HCT116 (cell line): ENCODE data around the gene STK32B. TPM values are rescaled to one million over a fixed set of nuclear protein-coding genes. Genes with fewer than 3 reads are reported as not detected.

ENCODE experiments used
- ATAC-seq: fragments of 200-7000 bp; cut with Tn5 transposase; 2 replicates; pipeline ENCODE4 v1.9.1; 2020; ENCODE audit warnings: mild to moderate bottlenecking, moderate library complexity
- BruUV-seq: library from RNA; stranded (reverse); fragments of 400-500 nt; replicated peaks from 2 replicates; lab custom pipeline; 2021; lab: Mats Ljungman, UMichigan
- CTCF ChIA-PET: fragments of 300-600 bp; sonication (Branson Sonifier 250); formaldehyde crosslinking; loops from one replicate; lab custom pipeline; 2021; ENCODE audit warnings: antibody characterized with exemption; lab: Charles Lee
- POLR2A ChIA-PET: fragments of 300-600, 350-600 bp; sonication (Branson Sonifier 250); formaldehyde crosslinking; loops from one replicate; lab custom pipeline; 2021; ENCODE audit warnings: antibody characterized with exemption; lab: Charles Lee
- RAD21 ChIA-PET, 2 experiments: fragments of 300-600 bp; sonication (Branson Sonifier 250); formaldehyde crosslinking; loops; one replicate each; lab custom pipeline; 2023; ENCODE audit warnings: low total read pairs in 2 of 2; ENCODE audit not compliant: uncharacterized antibody in 2 of 2, unreplicated experiment in 2 of 2, low non-redundant PET in 1 of 2; lab: Charles Lee
- DNase-seq: peaks from one replicate; pipeline ENCODE4 v3.0.0-alpha.2; 2010; ENCODE audit warnings: low read depth, low spot score
- H2AFZ ChIP-seq: fragments of 200-600 bp; shearing (Covaris generic), sonication (generic); 2 replicates; pipeline ENCODE4 v1.6.1; 2017; ENCODE audit warnings: low read depth, mixed run types, mixed read lengths, antibody characterized with exemption, low read length; ENCODE audit not compliant: poor library complexity, severe bottlenecking
- H3K27ac ChIP-seq: 2 replicates; pipeline ENCODE4 v1.5.1; 2012; ENCODE audit warnings: low read depth, low read length
- H3K27me3 ChIP-seq: fragments of 200-600 bp; sonication (generic); 2 replicates; pipeline ENCODE4 v1.6.1; 2016; ENCODE audit warnings: mixed run types, low read length, mixed read lengths; ENCODE audit not compliant: insufficient read depth
- H3K36me3 ChIP-seq, 2 experiments: fragments of 200-500 bp in 1 of 2; fragments of 200-600 bp in 1 of 2; sonication (Bioruptor generic) in 1 of 2; sonication (generic) in 1 of 2; 2 replicates each; pipeline versions ENCODE4 v1.5.1 to v1.6.1; 2014 to 2016; ENCODE audit warnings: low read length in 2 of 2, inconsistent platforms in 1 of 2, mixed read lengths in 1 of 2, mixed run types in 1 of 2; ENCODE audit not compliant: insufficient read depth in 2 of 2, control insufficient read depth in 1 of 2
- H3K4me1 ChIP-seq, 2 experiments: fragments of 200-600 bp in 1 of 2; sonication (generic) in 1 of 2; 2 replicates each; pipeline versions ENCODE4 v1.5.1 to v1.6.1; 2012 to 2017; ENCODE audit warnings: low read length in 2 of 2, inconsistent platforms in 1 of 2, mild to moderate bottlenecking in 1 of 2, mixed read lengths in 1 of 2, mixed run types in 1 of 2, moderate library complexity in 1 of 2; ENCODE audit not compliant: insufficient read depth in 2 of 2, control insufficient read depth in 1 of 2
- H3K4me2 ChIP-seq: fragments of 200-600 bp; sonication (generic); 2 replicates; pipeline ENCODE4 v1.6.1; 2017; ENCODE audit warnings: mixed run types, low read length, mixed read lengths
- H3K4me3 ChIP-seq, 2 experiments: fragments of 200-600 bp in 1 of 2; sonication (generic) in 1 of 2; replicated peaks in 1 of 2; 2 replicates each; pipeline ENCODE4 v1.5.1; 2011 to 2016; ENCODE audit warnings: low read length in 2 of 2, control low read depth in 1 of 2, low read depth in 1 of 2, mild to moderate bottlenecking in 1 of 2, mixed read lengths in 1 of 2, mixed run types in 1 of 2
- H3K79me2 ChIP-seq: fragments of 200-600 bp; sonication (generic); 2 replicates; pipeline ENCODE4 v1.6.1; 2017; ENCODE audit warnings: mild to moderate bottlenecking, mixed run types, low read length, moderate library complexity, mixed read lengths; ENCODE audit not compliant: insufficient read depth
- H3K9ac ChIP-seq: fragments of 200-600 bp; sonication (generic); 2 replicates; pipeline ENCODE4 v1.6.1; 2016; ENCODE audit warnings: low read length, mixed read lengths
- H3K9me2 ChIP-seq: fragments of 200-600 bp; sonication (generic), shearing (Covaris generic); 2 replicates; pipeline ENCODE4 v1.6.1; 2017; ENCODE audit warnings: mixed run types, mild to moderate bottlenecking, moderate library complexity; ENCODE audit not compliant: insufficient read depth
- H3K9me3 ChIP-seq, 2 experiments: fragments of 200-500 bp in 1 of 2; fragments of 200-600 bp in 1 of 2; sonication (Bioruptor generic) in 1 of 2; sonication (generic) in 1 of 2; 2 replicates each; pipeline ENCODE4 v1.6.1; 2014 to 2017; ENCODE audit warnings: low read length in 2 of 2, mixed read lengths in 2 of 2, inconsistent platforms in 1 of 2, low read depth in 1 of 2, mild to moderate bottlenecking in 1 of 2, mixed run types in 1 of 2, moderate library complexity in 1 of 2; ENCODE audit not compliant: control insufficient read depth in 1 of 2, insufficient read depth in 1 of 2
- H4K20me1 ChIP-seq: fragments of 200-600 bp; sonication (generic), shearing (Covaris generic); 2 replicates; pipeline ENCODE4 v1.6.1; 2017; ENCODE audit warnings: mixed run types, mild to moderate bottlenecking, moderate library complexity; ENCODE audit not compliant: insufficient read depth
- CEBPB ChIP-seq: IDR thresholded peaks from 2 replicates; pipeline ENCODE4 v1.6.1; 2012; ENCODE audit warnings: low read depth
- EGR1 ChIP-seq: IDR thresholded peaks from 2 replicates; pipeline ENCODE4 v1.6.1; 2012; ENCODE audit warnings: low read depth
- FOSL1 ChIP-seq: IDR thresholded peaks from 2 replicates; pipeline ENCODE4 v1.6.1; 2012; ENCODE audit warnings: low read depth
- JUND ChIP-seq: IDR thresholded peaks from 2 replicates; pipeline ENCODE4 v1.6.1; 2012
- RAD21 ChIP-seq: IDR thresholded peaks from 2 replicates; pipeline ENCODE4 v1.6.1; 2012; ENCODE audit warnings: low read depth, mild to moderate bottlenecking
- SP1 ChIP-seq: IDR thresholded peaks from 2 replicates; pipeline ENCODE4 v1.6.1; 2012; ENCODE audit warnings: low read depth
- YY1 ChIP-seq: IDR thresholded peaks from 2 replicates; pipeline ENCODE4 v1.6.1; 2011; ENCODE audit warnings: low read length, low read depth, moderate library complexity, mild to moderate bottlenecking; ENCODE audit not compliant: insufficient replicate concordance; ENCODE audit errors: extremely low read depth
- intact Hi-C: fragments of 100-400 bp; cut with micrococcal nuclease; formaldehyde crosslinking; loops from 2 replicates; pipeline ENCODE4 v1.10.0; 2022
- total RNA-seq: library from RNA; stranded (reverse); gene quantifications from one replicate; pipeline ENCODE4 v1.2.1, GENCODE V29; 2021; ENCODE audit not compliant: unreplicated experiment
- TF ChIP-seq, protein P1 (sequence below): IDR thresholded peaks from 2 replicates; pipeline ENCODE4 v1.6.1; 2012

STK32B gene
- total RNA-seq, 1 experiment from 2014 or later = not detected

DNA sequence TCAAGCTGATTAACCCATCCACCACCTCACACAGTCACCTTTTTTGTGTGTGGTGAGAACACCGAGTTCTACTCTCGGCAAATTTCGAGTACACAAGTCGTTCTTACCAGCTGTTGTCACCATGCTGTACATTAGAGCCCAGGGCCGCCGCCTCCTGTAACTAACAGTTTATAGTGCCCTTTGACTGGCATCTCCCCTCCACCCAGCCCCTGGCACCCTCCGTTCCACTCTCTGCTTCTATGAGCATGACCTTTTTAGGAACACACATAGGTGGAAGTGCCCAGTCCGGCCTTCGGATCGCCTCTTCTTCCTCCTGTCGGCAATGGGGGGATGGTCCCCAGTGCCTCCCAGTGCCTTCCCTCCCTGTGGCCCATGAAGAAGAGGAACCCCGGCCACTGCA lies 141.4 kb downstream of the STK32B start:
- Histone ChIP-seq H3K9me2 (no peaks in the 10 kb centered on the region), H3K4me1 (no peaks in the 10 kb centered on the region), H2AFZ (no peak overlapping the region), H3K79me2 (no peaks in the 10 kb centered on the region), H3K9ac (no peak overlapping the region), H3K27ac (no peak overlapping the region), H3K4me3 (no peak overlapping the region), H3K36me3 (no peaks in the 10 kb centered on the region), H3K4me2 (no peak overlapping the region), H3K27me3 (peaks cover 14% of the 10 kb centered on the region; the same call in 1 of the 2 replicates), H3K9me3 (no peaks in the 10 kb centered on the region), H4K20me1 (no peaks in the 10 kb centered on the region)
- ATAC-seq = no peak
- CTCF ChIA-PET = no interaction called here
- RAD21 ChIA-PET = no interaction called here
- BruUV-seq = no TSS peak
- intact Hi-C loops = no loop called here
- no peak for DNase-seq
- POLR2A ChIA-PET = no interaction called here
- TF ChIP-seq JUND = no peak
- TF ChIP-seq, protein P1, sequence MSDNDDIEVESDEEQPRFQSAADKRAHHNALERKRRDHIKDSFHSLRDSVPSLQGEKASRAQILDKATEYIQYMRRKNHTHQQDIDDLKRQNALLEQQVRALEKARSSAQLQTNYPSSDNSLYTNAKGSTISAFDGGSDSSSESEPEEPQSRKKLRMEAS = no peak
- no peak for TF ChIP-seq SP1
- no peak for TF ChIP-seq YY1
- no peak for TF ChIP-seq CEBPB
- TF ChIP-seq FOSL1 = no peak

DNA sequence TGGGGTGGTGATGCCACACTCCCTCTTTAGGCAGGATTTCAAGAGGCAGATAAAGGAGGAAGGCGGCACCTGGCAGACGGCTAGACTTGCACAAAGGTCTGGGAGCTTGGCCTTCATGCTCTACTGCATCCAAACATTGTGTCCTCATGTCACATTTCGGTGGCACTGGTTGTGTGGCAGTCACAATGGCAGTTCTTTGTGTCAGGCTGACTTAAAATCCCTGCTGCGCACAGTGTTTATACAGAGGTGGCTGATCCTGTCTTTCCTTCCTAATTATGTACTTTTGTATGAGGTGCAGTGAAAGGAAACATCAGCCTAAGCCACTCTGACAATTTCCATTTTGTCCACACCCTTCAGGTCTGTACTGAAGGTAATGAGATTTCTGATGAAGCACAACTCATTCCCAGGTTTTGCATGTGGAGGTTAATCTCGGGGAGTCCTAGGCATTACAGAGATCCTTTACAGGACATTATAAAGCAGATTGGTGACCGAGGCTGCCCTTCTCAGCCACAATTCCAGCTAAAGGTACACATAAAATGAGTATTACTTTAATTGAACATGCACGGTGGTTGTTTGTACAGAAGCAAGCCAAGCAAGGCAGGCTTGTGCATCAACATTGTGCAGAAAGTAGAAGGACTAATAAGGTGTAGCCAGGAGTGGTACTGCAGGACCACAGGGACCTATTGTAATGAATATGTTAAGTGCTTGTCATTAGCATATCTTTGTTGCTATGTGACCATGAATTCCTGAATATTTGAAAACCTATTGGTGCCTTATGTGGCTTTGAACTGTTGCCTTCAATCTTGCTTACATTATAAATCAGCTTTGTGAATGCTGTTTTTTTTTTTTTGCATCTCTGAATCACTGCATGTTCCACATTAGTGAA lies 147.6 kb downstream of the STK32B start:
- no peak overlapping the region for H3K4me2 ChIP-seq
- no peaks in the 10 kb centered on the region for H3K4me1 ChIP-seq
- no peak for TF ChIP-seq JUND
- no peak for TF ChIP-seq EGR1
- no peak for TF ChIP-seq RAD21
- TF ChIP-seq, all 23 proteins: peak for 0
- no peaks in the 10 kb centered on the region for H3K9me2 ChIP-seq
- H3K36me3 ChIP-seq = no peaks in the 10 kb centered on the region
- no peak overlapping the region for H3K27ac ChIP-seq
- no peak for DNase-seq
- no peaks in the 10 kb centered on the region for H3K9me3 ChIP-seq
- no TSS peak for BruUV-seq
- no peak overlapping the region for H2AFZ ChIP-seq
- intact Hi-C loops = no loop called here
- H4K20me1 ChIP-seq = no peaks in the 10 kb centered on the region
- H3K4me3 ChIP-seq = no peak overlapping the region
- CTCF ChIA-PET = no interaction called here
- no peak overlapping the region for H3K9ac ChIP-seq
- no peaks in the 10 kb centered on the region for H3K79me2 ChIP-seq
- H3K27me3 ChIP-seq = peaks cover 13% of the 10 kb centered on the region; the same call in 1 of the 2 replicates
- RAD21 ChIA-PET = no interaction called here
- POLR2A ChIA-PET = no interaction called here
- ATAC-seq = no peak
